ENCODE results near the gene ADGRD2.

Gene ADGRD2

DNA sequence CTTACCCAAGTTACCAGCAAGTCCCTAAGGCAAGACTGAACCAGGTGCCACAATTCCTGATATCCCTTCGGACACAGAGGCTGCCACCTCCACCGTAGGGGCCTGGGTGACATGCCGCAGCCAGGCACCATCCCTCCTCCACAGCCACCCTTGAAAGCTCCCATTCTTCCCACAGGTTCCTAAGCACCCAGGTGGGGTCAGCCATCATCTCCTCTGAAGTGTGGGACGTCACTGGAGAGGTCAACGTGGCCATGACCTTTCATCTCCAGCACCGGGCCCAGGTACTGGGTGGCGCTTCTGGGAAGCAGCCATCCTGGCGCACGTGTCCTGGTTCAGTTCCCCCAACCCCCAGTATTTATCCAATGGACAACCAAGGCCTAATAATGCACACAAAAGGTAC lies 8.2 kb downstream of the ADGRD2 start:
- no peak for DNase-seq

- no peak for DNase-seq
Observed at GRCh38 chr9:124462739-124463138, 12.5 kb downstream of the ADGRD2 start.

GRCh38 chr9:124465736-124466135 lies 15.5 kb downstream of the ADGRD2 start:
- DNase-seq: no peak

GRCh38 chr9:124467410-124468060 lies 17.3 kb downstream of the ADGRD2 start:
- no peak for DNase-seq

GRCh38 chr9:124468061-124468740 lies 17.9 kb downstream of the ADGRD2 start:
- DNase-seq: no peak

DNA sequence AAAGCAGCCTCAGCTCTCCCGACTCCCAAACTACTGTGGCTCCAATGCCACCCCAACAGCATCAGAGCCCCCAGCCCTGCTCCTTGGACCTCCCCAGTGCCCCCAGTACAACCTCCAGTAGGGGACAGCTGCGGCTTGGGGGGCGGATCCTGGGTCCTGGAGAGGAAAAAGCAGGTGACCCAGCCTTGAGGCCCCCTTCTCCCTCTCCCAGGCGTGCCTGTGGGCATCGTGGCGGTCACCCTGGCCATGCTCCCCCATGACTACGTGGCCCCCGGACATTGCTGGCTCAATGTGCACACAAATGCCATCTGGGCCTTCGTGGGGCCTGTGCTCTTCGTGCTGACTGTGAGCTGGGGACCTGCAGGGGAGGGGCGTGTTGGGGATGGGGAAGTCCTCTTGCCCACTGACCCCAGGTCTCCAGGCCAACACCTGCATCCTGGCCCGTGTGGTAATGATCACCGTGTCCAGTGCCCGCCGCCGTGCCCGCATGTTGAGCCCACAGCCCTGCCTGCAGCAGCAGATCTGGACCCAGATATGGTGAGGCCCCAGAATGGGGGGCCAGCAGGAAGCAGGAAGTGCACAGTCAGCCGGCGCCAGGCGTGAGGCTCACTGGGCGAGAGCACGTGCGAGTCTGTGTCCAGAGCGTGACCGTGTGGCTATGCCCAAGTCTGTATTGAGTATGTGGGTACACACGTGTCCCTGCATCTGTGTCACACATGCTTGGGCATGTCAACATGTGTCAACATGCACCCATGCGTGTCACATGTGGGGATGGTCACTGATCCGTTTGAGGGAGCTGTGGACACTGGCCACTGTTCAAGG lies 19.0 kb downstream of the ADGRD2 start:
- DNase-seq: no peak

GRCh38 chr9:124470306-124470705 lies 20.1 kb downstream of the ADGRD2 start:
- DNase-seq: no peak

DNA sequence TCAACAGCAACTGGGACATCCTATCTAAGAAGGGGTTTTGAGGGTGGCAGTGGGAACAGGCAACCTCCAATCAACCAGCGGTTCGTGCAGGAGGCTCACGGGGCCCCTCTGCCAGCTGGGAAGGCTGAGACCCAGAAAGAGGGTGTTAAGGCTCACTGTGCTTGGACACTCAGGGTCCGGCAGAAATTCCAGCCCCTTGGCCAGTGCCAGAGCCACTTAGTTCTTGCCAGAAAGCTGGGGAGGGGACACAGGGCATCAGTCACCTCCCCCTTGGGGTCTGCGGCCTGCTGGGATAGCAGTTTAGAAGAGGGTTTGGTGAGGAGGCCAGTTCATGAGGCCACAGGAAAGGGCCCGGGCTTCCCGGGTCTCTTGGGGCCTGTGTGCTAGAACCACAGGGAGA lies 20.5 kb downstream of the ADGRD2 start:
- DNase-seq: no peak

- DNase-seq: no peak
Observed at GRCh38 chr9:124471761-124472160, 21.5 kb downstream of the ADGRD2 start.

DNA sequence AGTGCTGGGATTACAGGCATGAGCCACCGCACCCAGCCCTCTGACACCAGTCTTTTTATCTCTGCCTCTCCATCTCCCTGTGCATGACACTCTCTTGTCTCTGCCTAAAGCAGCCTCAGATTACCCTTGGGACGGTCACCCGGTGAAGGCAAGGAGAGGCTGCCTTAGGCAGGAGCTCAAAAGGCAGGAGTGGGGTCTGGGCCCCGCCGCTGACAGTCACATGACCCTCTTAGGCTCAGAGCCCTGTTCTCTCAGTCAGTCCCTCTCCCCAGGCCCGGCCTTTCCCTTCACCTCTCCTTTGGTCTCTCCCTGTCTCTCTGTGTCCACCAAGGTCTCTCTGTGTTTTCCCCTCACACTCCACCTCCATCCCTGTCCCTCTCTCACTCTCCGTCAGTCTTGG lies 22.5 kb downstream of the ADGRD2 start:
- DNase-seq: no peak

- DNase-seq: no peak
Observed at GRCh38 chr9:124473310-124473709, 23.1 kb downstream of the ADGRD2 start.

GRCh38 chr9:124474151-124474550 lies 23.9 kb downstream of the ADGRD2 start:
- DNase-seq: no peak

DNA sequence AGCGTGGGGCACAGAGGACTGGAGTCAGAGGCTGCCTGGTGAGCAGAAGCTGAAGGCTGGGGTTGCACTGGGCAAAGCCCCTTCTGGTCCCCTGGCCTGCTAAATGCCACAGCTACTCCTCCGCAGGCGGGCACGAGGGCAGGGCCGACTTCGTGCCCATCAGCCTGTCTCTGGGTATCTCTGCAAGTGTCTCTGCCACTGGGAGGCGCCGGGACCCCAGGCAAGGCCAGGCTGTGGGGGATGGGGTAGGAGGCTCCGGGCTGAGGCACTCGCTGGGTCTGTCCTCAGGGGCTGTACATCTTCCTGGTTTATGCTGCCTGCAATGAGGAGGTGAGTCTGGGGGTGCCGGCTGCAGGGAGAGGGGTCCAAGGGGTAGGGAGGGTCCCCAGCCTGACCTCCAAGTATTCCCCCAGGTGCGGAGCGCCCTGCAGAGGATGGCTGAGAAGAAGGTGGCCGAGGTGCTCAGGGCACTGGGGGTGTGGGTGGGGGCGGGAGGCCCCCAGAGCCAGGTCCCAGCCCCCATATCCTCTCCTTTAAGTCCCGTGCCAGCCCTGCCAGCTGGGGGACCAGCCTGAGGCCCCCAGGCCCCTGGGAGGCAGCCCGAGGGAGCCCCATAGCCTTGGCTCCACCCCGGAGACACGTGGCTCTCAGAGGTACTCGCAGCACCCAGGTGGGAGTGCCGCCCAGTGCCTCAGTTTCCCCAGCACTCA lies 25.1 kb downstream of the ADGRD2 start:
- DNase-seq: no peak

GRCh38 chr9:124475868-124476690 lies 25.8 kb downstream of the ADGRD2 start:
- no peak for DNase-seq

GRCh38 chr9:124477211-124477647 lies 27.0 kb downstream of the ADGRD2 start:
- no peak for DNase-seq

DNA sequence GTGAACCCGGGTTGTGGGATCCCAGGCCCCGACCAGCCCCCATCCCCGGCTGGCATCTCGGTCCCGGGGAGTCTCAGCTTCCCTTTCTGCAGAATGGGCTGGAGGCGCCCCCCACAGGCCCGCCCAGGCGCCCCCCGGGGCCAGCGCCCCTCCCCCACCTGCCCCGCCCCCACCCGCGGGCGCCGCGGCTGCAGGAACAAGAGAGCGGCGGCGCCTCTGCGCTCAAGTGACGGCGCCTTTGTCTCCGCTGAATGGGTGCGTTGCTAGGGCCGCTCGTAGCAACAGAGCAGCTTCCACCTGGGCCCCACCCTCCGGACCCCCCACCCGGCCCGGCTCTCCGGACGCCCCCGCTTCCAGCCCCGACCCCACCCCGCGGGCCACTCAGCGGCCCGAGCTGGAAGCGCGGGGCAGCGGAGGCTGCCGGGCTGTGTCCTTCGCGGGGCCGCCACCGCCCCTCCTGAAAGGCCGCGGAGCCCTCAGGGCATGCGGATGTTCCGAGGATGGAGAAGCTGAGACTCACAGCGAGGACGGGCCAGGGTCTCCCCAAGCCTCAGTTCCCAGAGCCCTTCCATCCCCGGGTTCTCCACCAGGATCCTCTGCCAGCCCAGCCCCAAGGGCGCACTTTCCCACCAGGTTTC lies 27.5 kb downstream of the ADGRD2 start:
- no peak for DNase-seq

GRCh38 chr9:124478354-124478753 lies 28.1 kb downstream of the ADGRD2 start:
- no peak for DNase-seq

- DNase-seq: no peak
Observed at GRCh38 chr9:124479371-124479770, 29.1 kb downstream of the ADGRD2 start.

DNA sequence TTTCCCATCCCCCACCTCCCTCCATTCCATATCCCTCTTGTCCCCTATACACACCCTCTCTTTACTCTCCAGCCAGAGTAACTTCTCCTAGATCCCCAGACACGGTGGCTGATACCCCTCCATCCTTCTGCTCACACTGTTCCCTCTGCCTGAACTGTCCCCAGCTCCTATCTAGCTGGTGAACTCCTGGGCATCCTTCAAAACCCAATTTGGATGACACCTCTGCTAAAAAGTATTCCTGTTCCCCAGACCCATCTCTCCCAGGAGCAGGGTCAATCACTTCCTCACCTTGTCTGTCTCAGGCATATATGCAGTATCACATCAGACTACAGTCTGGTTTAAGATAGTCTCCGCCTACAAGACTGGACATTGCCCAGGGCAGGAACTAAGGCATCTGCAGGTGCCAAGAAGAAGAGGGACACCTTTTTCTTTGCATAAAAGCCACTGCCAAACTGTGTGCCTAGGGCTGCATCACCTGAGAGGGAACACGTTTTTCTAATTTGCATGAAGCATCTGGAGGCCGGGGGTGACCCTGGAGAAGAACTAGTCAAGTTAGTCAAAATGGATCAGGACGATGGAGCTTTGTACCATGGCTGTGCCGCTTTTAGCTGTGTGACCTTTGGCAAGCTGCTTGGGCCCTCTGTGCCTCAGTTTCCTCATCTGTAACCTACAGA lies 29.8 kb downstream of the ADGRD2 start:
- DNase-seq: no peak

DNA sequence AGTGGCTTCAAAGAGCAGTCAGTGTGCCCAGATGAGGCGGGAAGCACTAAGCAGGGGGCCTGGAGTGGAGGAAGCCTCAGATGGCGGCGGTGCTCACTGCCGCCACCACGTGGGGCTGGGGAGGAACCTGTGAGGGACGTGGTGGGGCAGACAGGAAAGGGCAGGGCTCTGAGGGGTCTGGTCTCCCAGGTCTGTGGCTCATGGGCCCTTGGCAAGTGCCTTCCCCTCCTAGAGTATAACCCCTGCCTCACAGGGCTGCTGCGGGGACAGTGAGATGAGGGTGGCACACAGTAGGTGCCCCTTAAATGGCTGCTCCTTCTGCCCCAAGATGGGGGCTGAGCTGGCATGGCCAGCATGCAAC lies 30.4 kb downstream of the ADGRD2 start:
- DNase-seq: no peak

DNA sequence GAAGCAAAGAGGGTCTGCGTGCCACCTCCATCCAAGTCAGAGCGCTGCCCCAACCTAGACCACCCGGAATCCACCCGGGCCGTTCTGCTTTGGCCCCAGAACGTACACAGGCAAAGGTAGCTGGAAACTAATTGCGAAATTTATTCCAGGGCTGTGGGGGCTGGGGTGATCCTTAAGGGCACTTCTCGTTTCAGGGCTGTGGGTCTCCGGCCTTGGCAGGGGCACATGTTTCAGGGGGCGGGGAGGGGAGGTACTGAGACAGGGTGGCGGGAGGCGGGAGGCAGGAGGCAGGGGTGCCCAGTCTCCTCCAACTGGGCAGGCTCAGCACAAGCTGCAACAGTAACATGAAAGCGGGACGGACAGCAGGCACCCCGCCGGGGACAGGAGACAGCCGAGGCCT lies 30.9 kb downstream of the ADGRD2 start:
- no peak for DNase-seq

All from activated gamma-delta T cell treated with Interleukin-2 at 50 U/mL for 16 hours (primary cell).